Measurements from ENCODE around the gene ASB4.
A peak's percentile ranks its signal among the peaks of the same experiment; 100 is the strongest.
"Not testable (repeated sequence)": the region's sequence is repeated elsewhere in the genome, so short reads cannot be mapped to it uniquely, and the experiment has no call there.

The ASB4 gene

DNA sequence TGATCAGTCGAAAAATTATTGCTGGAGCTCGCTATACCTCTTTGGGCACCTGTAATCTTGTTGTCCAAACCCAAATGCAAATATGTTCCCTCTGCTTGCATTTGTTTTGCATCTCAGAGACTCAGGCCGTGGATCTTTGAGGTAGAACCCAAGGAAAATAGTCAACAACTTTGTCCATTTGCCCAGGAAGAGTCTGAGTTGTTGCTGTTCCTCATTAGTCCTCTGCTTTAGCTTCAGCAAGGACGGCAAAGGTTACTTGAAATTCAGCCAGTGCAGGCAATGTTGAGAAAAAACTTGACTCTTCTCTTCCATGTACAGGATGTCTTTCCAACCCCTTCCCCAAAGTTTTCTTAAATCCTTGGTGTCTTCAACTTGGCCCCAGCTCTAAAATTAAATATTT lies 64.8 kb downstream of the ASB4 start:
- no peak overlapping the region for H3K4me3 ChIP-seq (ENCODE audit: low read length)
- no peaks in the 10 kb centered on the region for H3K9me3 ChIP-seq (ENCODE audit: control insufficient read depth, insufficient read depth, low read length)
- no peak overlapping the region for H3K27ac ChIP-seq (ENCODE audit: low read length)
- H3K36me3 ChIP-seq (ENCODE audit: control insufficient read depth, insufficient read depth, low read length): no peaks in the 10 kb centered on the region
- no peaks in the 10 kb centered on the region for H3K4me1 ChIP-seq (ENCODE audit: control insufficient read depth, insufficient read depth, low read length)
- no peaks in the 10 kb centered on the region for H3K27me3 ChIP-seq (ENCODE audit: control insufficient read depth, insufficient read depth, low read length)
- no CpG with 5 or more reads among the region's 4 CpGs for WGBS (ENCODE audit: insufficient coverage, insufficient read length)
- DNase-seq (ENCODE audit: low read depth, low spot score): no peak

DNA sequence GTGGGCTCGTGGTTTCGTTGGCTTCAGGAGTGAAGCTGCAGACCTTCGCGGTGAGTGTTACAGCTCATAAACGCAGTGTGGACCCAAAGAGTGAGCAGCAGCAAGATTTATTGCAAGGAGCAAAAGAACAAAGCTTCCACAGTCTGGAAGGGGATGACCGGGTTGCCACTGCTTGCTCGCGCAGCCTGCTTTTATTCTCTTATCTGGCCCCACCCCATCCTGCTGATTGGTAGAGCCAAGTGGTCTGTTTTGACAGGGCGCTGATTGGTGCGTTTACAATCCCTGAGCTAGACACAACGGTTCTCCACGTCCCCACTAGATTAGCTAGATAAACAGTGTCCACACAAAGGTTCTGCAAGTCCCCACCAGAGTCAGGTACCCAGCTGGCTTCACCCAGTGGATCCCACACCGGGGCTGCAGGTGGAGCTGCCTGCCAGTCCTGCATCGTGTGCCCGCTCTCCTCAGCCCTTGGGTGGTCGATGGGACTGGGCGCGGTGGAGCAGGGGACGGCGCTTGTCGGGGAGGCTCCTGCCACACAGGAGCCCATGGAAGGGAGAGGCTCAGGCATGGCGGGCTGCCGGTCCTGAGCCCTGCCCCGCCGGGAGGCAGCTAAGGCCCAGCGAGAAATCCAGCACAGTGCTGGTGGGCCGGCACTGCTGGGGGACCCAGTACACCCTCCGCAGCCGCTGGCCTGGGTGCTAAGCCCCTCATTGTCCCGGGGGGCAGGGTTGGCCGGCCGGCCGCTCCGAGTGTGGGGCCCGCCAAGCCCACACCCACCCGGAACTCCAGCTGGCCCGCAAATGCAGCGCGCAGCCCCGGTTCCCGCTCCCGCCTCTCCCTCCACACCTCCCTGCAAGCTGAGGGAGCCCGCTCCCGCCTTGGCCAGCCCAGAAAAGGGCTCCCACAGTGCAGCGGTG lies 66.5 kb downstream of the ASB4 start:
- no CpG with 5 or more reads among the region's 45 CpGs for WGBS (ENCODE audit: insufficient coverage, insufficient read length)
- not testable (repeated sequence) for H3K4me3 ChIP-seq (ENCODE audit: low read length); H3K27ac ChIP-seq (ENCODE audit: low read length); H3K27me3 ChIP-seq (ENCODE audit: control insufficient read depth, insufficient read depth, low read length); H3K36me3 ChIP-seq (ENCODE audit: control insufficient read depth, insufficient read depth, low read length); H3K4me1 ChIP-seq (ENCODE audit: control insufficient read depth, insufficient read depth, low read length); DNase-seq (ENCODE audit: low read depth, low spot score); H3K9me3 ChIP-seq (ENCODE audit: control insufficient read depth, insufficient read depth, low read length)

DNA sequence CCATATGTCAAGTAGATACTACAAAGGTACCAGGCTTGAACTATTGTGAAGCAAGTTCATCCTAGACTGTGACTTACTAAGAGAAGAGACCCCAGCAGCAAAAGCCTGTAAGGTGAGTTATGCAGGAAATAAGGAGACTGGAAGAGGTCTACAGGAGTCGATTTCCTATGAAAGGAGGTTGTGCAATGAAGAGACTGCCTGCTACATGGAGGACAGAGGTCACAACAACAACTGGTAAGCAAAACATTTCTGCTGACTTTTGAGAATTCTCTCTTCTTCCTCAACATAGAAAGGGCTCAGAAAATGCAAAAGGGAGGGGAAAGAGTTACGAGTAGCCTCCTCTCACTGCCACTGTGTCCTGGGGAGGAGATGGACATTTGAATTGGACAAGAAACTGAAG lies 68.2 kb downstream of the ASB4 start:
- Histone ChIP-seq H3K27ac (ENCODE audit: low read length) (no peak overlapping the region), H3K4me1 (ENCODE audit: control insufficient read depth, insufficient read depth, low read length) (no peaks in the 10 kb centered on the region), H3K4me3 (ENCODE audit: low read length) (no peak overlapping the region), H3K36me3 (ENCODE audit: control insufficient read depth, insufficient read depth, low read length) (no peaks in the 10 kb centered on the region), H3K27me3 (ENCODE audit: control insufficient read depth, insufficient read depth, low read length) (no peaks in the 10 kb centered on the region), H3K9me3 (ENCODE audit: control insufficient read depth, insufficient read depth, low read length) (no peaks in the 10 kb centered on the region; the same call in 1 of the 2 replicates)
- no CpG with 5 or more reads among the region's 2 CpGs for WGBS (ENCODE audit: insufficient coverage, insufficient read length)
- DNase-seq (ENCODE audit: low read depth, low spot score): no peak

DNA sequence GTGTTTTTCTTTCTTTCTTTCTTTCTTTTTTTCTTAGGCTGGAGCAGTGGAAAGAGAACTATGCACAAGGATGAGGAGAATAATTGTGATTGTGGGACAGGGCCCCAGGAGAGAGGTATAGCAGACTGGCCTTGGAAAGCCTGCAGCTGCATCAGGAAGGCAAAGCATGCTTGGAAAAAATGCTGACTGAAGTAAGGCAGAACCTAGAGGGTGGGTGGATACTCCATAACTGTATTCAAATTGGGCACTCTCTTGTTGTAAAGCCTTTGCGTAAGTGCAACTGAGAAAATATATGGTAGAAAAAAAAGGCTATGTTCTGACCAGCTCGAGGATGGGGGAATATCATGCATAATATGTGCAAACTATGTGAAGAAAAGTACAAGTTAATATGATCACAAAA lies 71.0 kb downstream of the ASB4 start:
- H3K27ac ChIP-seq (ENCODE audit: low read length): no peak overlapping the region
- H3K4me3 ChIP-seq (ENCODE audit: low read length): no peak overlapping the region
- H3K4me1 ChIP-seq (ENCODE audit: control insufficient read depth, insufficient read depth, low read length): no peaks in the 10 kb centered on the region
- H3K27me3 ChIP-seq (ENCODE audit: control insufficient read depth, insufficient read depth, low read length): no peaks in the 10 kb centered on the region
- H3K9me3 ChIP-seq (ENCODE audit: control insufficient read depth, insufficient read depth, low read length): no peaks in the 10 kb centered on the region; the same call in 1 of the 2 replicates
- no CpG with 5 or more reads among the region's 2 CpGs for WGBS (ENCODE audit: insufficient coverage, insufficient read length)
- no peaks in the 10 kb centered on the region for H3K36me3 ChIP-seq (ENCODE audit: control insufficient read depth, insufficient read depth, low read length)
- DNase-seq (ENCODE audit: low read depth, low spot score): no peak

DNA sequence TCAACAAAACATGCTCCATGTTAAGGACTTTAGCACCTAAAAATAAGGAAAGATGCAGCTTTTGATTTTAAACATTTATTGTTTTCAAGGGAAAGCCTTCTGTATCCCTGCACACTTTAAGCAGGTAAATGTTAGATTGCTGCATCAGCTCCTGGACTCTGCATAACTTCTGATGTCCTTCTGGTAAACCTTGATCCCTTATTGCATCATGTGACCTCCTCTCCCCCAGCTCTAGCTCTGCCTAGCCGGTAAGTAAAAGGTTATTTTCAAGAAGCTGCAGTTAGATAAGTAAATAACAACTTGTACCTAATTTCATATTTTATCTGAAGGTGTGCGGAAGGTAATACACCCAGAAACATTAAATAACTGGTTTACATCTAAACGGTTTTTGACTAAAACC lies 73.1 kb downstream of the ASB4 start:
- WGBS (ENCODE audit: insufficient coverage, insufficient read length): no CpG with 5 or more reads among the region's 3 CpGs
- H3K27me3 ChIP-seq (ENCODE audit: control insufficient read depth, insufficient read depth, low read length): no peaks in the 10 kb centered on the region
- no peaks in the 10 kb centered on the region for H3K4me1 ChIP-seq (ENCODE audit: control insufficient read depth, insufficient read depth, low read length)
- no peak for DNase-seq (ENCODE audit: low read depth, low spot score)
- H3K27ac ChIP-seq (ENCODE audit: low read length): no peak overlapping the region
- H3K9me3 ChIP-seq (ENCODE audit: control insufficient read depth, insufficient read depth, low read length): no peaks in the 10 kb centered on the region; the same call in 1 of the 2 replicates
- no peak overlapping the region for H3K4me3 ChIP-seq (ENCODE audit: low read length)
- no peaks in the 10 kb centered on the region for H3K36me3 ChIP-seq (ENCODE audit: control insufficient read depth, insufficient read depth, low read length)

DNA sequence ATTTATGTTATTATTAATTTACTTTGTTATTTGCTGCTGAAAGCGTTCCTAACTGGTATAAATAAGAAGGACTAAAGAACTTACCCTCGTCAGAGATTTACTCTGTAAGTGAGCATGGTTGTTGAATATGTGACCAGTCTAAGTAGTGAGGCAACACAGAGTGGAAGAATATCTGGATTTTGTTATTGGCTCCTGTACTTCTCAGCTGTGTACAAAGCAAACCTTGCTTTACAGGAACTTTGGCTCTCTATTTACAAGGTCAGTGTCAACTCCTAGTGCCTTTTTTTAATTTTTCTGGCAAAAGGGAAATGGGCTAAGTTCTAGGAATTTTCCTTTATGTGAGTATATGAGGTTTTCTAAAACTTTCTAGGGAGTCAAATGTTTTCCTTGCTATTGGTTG lies 74.9 kb downstream of the ASB4 start:
- H3K36me3 ChIP-seq (ENCODE audit: control insufficient read depth, insufficient read depth, low read length): no peaks in the 10 kb centered on the region
- DNase-seq (ENCODE audit: low read depth, low spot score): no peak
- no peaks in the 10 kb centered on the region; the same call in 1 of the 2 replicates for H3K9me3 ChIP-seq (ENCODE audit: control insufficient read depth, insufficient read depth, low read length)
- no peak overlapping the region for H3K27ac ChIP-seq (ENCODE audit: low read length)
- no peaks in the 10 kb centered on the region for H3K4me1 ChIP-seq (ENCODE audit: control insufficient read depth, insufficient read depth, low read length)
- H3K4me3 ChIP-seq (ENCODE audit: low read length): no peak overlapping the region
- H3K27me3 ChIP-seq (ENCODE audit: control insufficient read depth, insufficient read depth, low read length): no peaks in the 10 kb centered on the region
- no CpG with 5 or more reads among the region's 2 CpGs for WGBS (ENCODE audit: insufficient coverage, insufficient read length)

DNA sequence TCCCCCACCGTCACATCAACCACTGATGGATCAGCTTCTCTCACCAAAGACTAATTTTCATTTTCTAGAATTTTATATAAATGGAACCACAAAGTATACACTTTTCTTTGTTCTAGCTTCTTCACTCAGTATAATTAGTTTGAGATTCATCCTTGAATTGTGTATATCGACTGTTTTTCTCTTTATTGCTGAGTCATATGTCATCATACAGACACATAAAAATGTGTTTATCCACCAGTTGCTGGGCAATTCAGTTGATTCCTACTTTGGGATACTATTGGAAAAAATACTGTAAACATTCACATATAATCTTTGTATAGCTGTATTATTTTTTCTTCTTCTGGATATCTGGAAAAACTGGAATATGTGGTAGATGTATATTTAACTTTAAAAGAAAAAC lies 84.0 kb downstream of the ASB4 start:
- Histone ChIP-seq H3K4me3 (ENCODE audit: low read length) (no peak overlapping the region), H3K36me3 (ENCODE audit: control insufficient read depth, insufficient read depth, low read length) (no peaks in the 10 kb centered on the region), H3K27ac (ENCODE audit: low read length) (no peak overlapping the region), H3K4me1 (ENCODE audit: control insufficient read depth, insufficient read depth, low read length) (no peaks in the 10 kb centered on the region), H3K9me3 (ENCODE audit: control insufficient read depth, insufficient read depth, low read length) (no peaks in the 10 kb centered on the region), H3K27me3 (ENCODE audit: control insufficient read depth, insufficient read depth, low read length) (no peaks in the 10 kb centered on the region)
- WGBS (ENCODE audit: insufficient coverage, insufficient read length): 100% methylated on average over 1 of the region's 2 CpGs
- no peak for DNase-seq (ENCODE audit: low read depth, low spot score)

DNA sequence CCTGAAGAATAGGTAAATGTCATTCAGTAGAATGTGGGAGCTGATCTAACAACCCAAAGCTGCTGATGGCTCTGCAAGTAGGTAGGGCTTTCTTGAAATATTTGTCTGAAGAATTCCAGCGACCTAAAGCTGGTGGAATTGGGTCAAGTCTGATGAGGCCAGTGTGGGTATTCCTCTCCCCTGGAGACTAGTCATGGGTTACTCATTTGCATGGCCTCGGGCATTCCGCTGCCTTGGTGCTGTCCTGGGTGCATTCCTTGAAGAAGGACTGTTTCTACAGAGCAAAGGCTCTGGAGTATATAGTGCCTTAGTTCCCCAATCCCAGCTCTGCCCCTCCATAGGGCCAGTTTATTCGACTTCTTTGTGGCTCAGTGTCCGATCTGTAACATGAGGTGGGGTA lies 91.4 kb downstream of the ASB4 start:
- Histone ChIP-seq H3K4me3 (ENCODE audit: low read length) (no peak overlapping the region), H3K9me3 (ENCODE audit: control insufficient read depth, insufficient read depth, low read length) (no peaks in the 10 kb centered on the region), H3K27ac (ENCODE audit: low read length) (no peak overlapping the region), H3K36me3 (ENCODE audit: control insufficient read depth, insufficient read depth, low read length) (no peaks in the 10 kb centered on the region), H3K4me1 (ENCODE audit: control insufficient read depth, insufficient read depth, low read length) (no peaks in the 10 kb centered on the region), H3K27me3 (ENCODE audit: control insufficient read depth, insufficient read depth, low read length) (no peaks in the 10 kb centered on the region)
- DNase-seq (ENCODE audit: low read depth, low spot score): peak; percentile 0
- no CpG with 5 or more reads among the region's 5 CpGs for WGBS (ENCODE audit: insufficient coverage, insufficient read length)

DNA sequence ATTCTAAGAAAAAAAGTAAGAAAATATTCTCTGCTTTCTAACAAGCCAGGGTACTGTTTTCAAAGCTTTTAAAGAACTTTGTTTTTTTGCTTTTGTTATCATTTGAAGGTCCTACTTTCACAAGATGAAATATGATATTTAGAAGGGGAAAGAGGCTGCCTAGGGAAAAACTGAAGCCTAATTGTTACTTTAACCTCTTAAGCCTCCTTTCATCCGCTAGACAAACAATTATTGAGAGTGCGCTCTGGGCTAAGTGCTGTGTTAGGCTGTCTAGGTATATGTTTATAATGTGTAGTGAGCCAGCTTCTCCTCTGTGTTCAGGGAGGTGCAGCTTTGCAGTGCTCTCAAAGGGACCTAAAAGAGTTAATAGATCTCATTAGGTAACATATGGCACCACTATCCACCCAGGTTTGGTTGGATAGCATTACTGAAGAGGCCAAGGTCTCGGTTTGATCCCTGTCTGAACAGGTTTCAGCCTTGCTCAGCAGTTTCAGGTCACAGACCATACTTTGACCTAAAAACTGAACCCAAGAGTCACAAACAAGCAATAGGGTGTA lies 92.6 kb downstream of the ASB4 start:
- Histone ChIP-seq H3K27ac (ENCODE audit: low read length) (no peak overlapping the region), H3K9me3 (ENCODE audit: control insufficient read depth, insufficient read depth, low read length) (no peaks in the 10 kb centered on the region), H3K4me3 (ENCODE audit: low read length) (no peak overlapping the region), H3K4me1 (ENCODE audit: control insufficient read depth, insufficient read depth, low read length) (no peaks in the 10 kb centered on the region), H3K36me3 (ENCODE audit: control insufficient read depth, insufficient read depth, low read length) (no peaks in the 10 kb centered on the region), H3K27me3 (ENCODE audit: control insufficient read depth, insufficient read depth, low read length) (no peaks in the 10 kb centered on the region)
- WGBS (ENCODE audit: insufficient coverage, insufficient read length): no CpG with 5 or more reads among the region's 3 CpGs
- no peak for DNase-seq (ENCODE audit: low read depth, low spot score)

DNA sequence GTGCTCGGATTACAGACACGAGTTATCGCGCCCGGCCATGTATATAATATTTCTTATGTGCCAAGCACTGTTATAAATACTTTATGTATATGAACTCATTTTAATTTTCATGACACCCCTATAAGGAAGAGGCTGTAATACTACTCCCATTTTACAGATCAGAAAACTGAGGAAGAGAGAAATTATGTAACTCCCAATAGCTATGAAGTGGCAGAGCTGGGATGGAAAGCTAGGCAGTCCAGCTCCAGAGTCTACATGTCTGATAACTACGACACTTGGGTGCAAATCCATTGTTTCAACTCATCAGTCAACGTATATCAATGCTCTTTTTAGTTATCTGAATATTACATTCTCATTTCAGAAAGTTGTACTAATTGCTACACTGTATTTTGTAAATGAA lies 93.6 kb downstream of the ASB4 start:
- H3K27ac ChIP-seq (ENCODE audit: low read length): no peak overlapping the region
- no peak for DNase-seq (ENCODE audit: low read depth, low spot score)
- H3K36me3 ChIP-seq (ENCODE audit: control insufficient read depth, insufficient read depth, low read length): no peaks in the 10 kb centered on the region
- no peaks in the 10 kb centered on the region for H3K27me3 ChIP-seq (ENCODE audit: control insufficient read depth, insufficient read depth, low read length)
- no peak overlapping the region for H3K4me3 ChIP-seq (ENCODE audit: low read length)
- H3K4me1 ChIP-seq (ENCODE audit: control insufficient read depth, insufficient read depth, low read length): no peaks in the 10 kb centered on the region
- no peaks in the 10 kb centered on the region for H3K9me3 ChIP-seq (ENCODE audit: control insufficient read depth, insufficient read depth, low read length)
- WGBS (ENCODE audit: insufficient coverage, insufficient read length): no CpG with 5 or more reads among the region's 7 CpGs

DNA sequence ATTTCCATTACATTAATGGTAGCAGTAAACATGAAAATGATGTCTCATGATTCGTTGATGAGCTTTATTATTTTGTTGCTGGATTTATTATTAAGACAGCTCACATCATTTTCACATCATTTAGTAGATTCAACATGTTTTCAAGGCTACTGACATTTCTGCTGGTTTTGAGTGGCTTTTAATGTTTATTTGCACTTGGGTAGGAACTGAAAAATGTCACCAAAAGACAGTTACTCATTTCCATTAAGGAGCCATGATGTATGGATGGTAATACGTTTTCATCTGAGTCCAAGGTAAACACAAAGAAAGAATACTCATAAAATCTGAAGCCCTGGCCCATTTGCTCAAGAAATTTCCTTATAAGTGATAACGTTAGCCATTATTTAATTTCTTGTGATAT lies 95.7 kb downstream of the ASB4 start:
- Histone ChIP-seq H3K27me3 (ENCODE audit: control insufficient read depth, insufficient read depth, low read length) (no peaks in the 10 kb centered on the region), H3K4me3 (ENCODE audit: low read length) (no peak overlapping the region), H3K4me1 (ENCODE audit: control insufficient read depth, insufficient read depth, low read length) (no peaks in the 10 kb centered on the region), H3K9me3 (ENCODE audit: control insufficient read depth, insufficient read depth, low read length) (no peaks in the 10 kb centered on the region), H3K36me3 (ENCODE audit: control insufficient read depth, insufficient read depth, low read length) (no peaks in the 10 kb centered on the region), H3K27ac (ENCODE audit: low read length) (no peak overlapping the region)
- WGBS (ENCODE audit: insufficient coverage, insufficient read length): no CpG with 5 or more reads among the region's 3 CpGs
- DNase-seq (ENCODE audit: low read depth, low spot score): no peak

Measured in iPS DF 6.9 (cell line).